Adrenal gland (tissue), 5 donors: Measurements from ENCODE around the gene KCNK2.

ENCODE experiments used
- POLR2A ChIP-seq, 2 donors: fragments of 450-650 bp; IDR thresholded peaks; one replicate each; pipeline ENCODE4 v1.6.1; 2017; ENCODE audit warnings: antibody characterized with exemption in 2 of 2, mild to moderate bottlenecking in 2 of 2, moderate library complexity in 1 of 2
- TF ChIP-seq, protein P1 (sequence below), 6 experiments: fragments of 450-650 bp in 4 of 6; fragments of 200-600 bp in 2 of 6; sonication (generic) in 1 of 6; IDR thresholded peaks; 1 replicate in 5 of 6; 2 replicates in 1 of 6; pipeline versions ENCODE4 v1.5.1 to v1.8.0; 2016 to 2021; ENCODE audit warnings: antibody characterized with exemption in 6 of 6, mild to moderate bottlenecking in 2 of 6, moderate library complexity in 1 of 6
- donor health status: DM: no; HTN: no; CAD: no.

DNA sequence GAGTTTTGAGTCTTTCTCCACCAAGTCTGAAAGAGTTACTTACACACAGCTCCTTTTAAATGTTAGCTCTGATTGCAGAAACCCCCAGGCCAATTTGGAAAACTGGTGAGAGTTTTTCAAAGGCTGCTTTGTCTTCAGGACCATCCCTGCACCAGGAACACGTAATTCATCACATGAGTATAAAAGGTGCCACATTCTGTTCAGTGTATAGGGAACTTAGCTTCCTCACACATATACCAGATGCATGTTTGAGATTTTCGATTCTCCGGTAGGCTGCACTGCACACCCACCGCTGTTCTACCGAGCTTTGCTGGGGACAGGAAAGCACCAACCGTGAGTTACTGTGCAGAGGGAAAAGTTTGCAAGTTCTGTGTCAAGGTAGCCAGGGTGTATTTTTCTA is 28.3 kb upstream of the KCNK2 start:
- no peak for TF ChIP-seq POLR2A (IDR thresholded peaks at IDR 0.05)
- TF ChIP-seq, protein P1, sequence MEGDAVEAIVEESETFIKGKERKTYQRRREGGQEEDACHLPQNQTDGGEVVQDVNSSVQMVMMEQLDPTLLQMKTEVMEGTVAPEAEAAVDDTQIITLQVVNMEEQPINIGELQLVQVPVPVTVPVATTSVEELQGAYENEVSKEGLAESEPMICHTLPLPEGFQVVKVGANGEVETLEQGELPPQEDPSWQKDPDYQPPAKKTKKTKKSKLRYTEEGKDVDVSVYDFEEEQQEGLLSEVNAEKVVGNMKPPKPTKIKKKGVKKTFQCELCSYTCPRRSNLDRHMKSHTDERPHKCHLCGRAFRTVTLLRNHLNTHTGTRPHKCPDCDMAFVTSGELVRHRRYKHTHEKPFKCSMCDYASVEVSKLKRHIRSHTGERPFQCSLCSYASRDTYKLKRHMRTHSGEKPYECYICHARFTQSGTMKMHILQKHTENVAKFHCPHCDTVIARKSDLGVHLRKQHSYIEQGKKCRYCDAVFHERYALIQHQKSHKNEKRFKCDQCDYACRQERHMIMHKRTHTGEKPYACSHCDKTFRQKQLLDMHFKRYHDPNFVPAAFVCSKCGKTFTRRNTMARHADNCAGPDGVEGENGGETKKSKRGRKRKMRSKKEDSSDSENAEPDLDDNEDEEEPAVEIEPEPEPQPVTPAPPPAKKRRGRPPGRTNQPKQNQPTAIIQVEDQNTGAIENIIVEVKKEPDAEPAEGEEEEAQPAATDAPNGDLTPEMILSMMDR (IDR thresholded peaks at IDR 0.05) = no peak
